Ascending aorta (tissue), 2 donors: ENCODE data around the gene ARID1B. TPM values are rescaled to one million over a fixed set of nuclear protein-coding genes. Genes with fewer than 3 reads are reported as not detected.

Experiments
- DNase-seq, 2 donors: peaks; one replicate each; pipeline ENCODE4 v3.0.0-alpha.2; 2019; ENCODE audit warnings: low spot score in 2 of 2
- H3K27ac ChIP-seq, 2 donors: fragments of 200-600 bp; sonication (generic); one replicate each; pipeline ENCODE4 v1.5.1; 2016 to 2017; ENCODE audit warnings: mild to moderate bottlenecking in 1 of 2
- H3K27me3 ChIP-seq: fragments of 200-600 bp; sonication (generic); one replicate; pipeline ENCODE4 v1.5.1; 2017
- H3K36me3 ChIP-seq, 2 donors: fragments of 200-600 bp; sonication (generic); one replicate each; pipeline ENCODE4 v1.5.1; 2016
- H3K4me1 ChIP-seq, 2 donors: fragments of 200-600 bp; sonication (generic); one replicate each; pipeline ENCODE4 v1.5.1; 2016 to 2017; ENCODE audit warnings: mild to moderate bottlenecking in 1 of 2
- H3K4me3 ChIP-seq, 2 donors: fragments of 200-600 bp; sonication (generic); one replicate each; pipeline ENCODE4 v1.5.1; 2016 to 2017; ENCODE audit warnings: mild to moderate bottlenecking in 1 of 2
- H3K9me3 ChIP-seq, 2 donors: fragments of 200-600 bp; sonication (generic); one replicate each; pipeline ENCODE4 v1.5.1; 2016
- intact Hi-C: fragments of 100-400 bp; cut with DNase I; formaldehyde crosslinking; loops from one replicate; pipeline ENCODE4 v1.15.1; 2023
- total RNA-seq: library from RNA; depleted of rRNA; stranded (reverse); fragments of >200 nt; gene quantifications from one replicate; pipeline ENCODE4 v1.1.0, GENCODE V29; 2016
- TF ChIP-seq, protein P1 (sequence below), 3 experiments: fragments of 200-600 bp in 2 of 3; fragments of 450-650 bp in 1 of 3; sonication (generic) in 2 of 3; IDR thresholded peaks; one replicate each; pipeline ENCODE4 v1.5.1; 2016 to 2019; ENCODE audit warnings: antibody characterized with exemption in 3 of 3, mild to moderate bottlenecking in 1 of 3, moderate library complexity in 1 of 3

ARID1B gene
- total RNA-seq, 1 donor from 2014 or later, result 97.9 TPM

DNA sequence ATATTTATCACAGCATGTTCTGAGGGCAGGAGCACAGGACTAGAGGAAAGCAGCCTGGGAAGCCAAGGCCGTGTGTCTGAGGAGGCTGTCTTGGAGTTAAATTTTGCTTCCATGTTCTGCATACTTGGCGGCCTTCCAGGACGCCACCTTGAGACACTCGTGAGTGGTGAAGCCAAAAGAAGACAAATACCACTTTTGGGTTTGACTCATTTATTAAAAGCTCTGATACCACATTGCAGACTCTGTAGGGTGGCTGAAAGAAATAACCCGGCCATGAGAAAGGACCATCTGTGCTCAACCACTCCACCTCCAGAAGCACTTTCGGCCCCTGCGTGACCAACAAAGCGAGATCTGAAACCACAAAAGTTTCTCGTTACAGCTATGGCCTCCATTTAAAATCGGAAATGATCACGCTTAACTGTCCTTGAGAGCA lies 426.1 kb downstream of the ARID1B start:
- no peak for DNase-seq
- peaks cover 3 to 9% of the 10 kb centered on the region in 2 donors for H3K4me1 ChIP-seq
- intact Hi-C loops, result no loop called here
- H3K27me3 ChIP-seq, result no peaks in the 10 kb centered on the region
- TF ChIP-seq, protein P1, sequence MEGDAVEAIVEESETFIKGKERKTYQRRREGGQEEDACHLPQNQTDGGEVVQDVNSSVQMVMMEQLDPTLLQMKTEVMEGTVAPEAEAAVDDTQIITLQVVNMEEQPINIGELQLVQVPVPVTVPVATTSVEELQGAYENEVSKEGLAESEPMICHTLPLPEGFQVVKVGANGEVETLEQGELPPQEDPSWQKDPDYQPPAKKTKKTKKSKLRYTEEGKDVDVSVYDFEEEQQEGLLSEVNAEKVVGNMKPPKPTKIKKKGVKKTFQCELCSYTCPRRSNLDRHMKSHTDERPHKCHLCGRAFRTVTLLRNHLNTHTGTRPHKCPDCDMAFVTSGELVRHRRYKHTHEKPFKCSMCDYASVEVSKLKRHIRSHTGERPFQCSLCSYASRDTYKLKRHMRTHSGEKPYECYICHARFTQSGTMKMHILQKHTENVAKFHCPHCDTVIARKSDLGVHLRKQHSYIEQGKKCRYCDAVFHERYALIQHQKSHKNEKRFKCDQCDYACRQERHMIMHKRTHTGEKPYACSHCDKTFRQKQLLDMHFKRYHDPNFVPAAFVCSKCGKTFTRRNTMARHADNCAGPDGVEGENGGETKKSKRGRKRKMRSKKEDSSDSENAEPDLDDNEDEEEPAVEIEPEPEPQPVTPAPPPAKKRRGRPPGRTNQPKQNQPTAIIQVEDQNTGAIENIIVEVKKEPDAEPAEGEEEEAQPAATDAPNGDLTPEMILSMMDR (IDR thresholded peaks at IDR 0.05), result no peak
- no peaks in the 10 kb centered on the region for H3K9me3 ChIP-seq
- H3K4me3 ChIP-seq, result no peak overlapping the region
- H3K36me3 ChIP-seq, result peaks cover 34 to 60% of the 10 kb centered on the region in 2 donors
- no peak overlapping the region for H3K27ac ChIP-seq

DNA sequence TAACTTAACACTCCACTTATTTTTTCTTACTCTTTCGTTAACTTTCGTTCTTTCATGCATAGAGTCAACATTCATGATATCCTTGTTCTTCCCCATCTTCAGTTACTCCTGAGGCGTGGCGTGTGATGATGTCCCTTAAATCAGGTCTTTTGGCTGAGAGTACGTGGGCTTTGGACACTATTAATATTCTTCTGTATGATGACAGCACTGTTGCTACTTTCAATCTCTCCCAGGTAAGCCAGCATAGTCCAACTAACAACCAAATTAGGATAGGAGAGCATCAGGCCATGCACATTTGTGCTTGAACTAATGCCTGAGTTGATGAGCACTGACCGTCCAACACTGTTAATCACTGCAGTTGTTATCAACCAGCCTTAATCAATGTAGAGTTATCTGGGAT lies 426.6 kb downstream of the ARID1B start:
- Histone ChIP-seq H3K36me3 (peaks cover 35 to 60% of the 10 kb centered on the region in 2 donors), H3K4me1 (peaks cover under 1 to 9% of the 10 kb centered on the region in 2 donors), H3K27ac (no peak overlapping the region), H3K27me3 (no peaks in the 10 kb centered on the region), H3K4me3 (no peak overlapping the region), H3K9me3 (no peaks in the 10 kb centered on the region)
- DNase-seq, result no peak
- TF ChIP-seq, protein P1 (IDR thresholded peaks at IDR 0.05), result no peak
- intact Hi-C loops, result no loop called here

DNA sequence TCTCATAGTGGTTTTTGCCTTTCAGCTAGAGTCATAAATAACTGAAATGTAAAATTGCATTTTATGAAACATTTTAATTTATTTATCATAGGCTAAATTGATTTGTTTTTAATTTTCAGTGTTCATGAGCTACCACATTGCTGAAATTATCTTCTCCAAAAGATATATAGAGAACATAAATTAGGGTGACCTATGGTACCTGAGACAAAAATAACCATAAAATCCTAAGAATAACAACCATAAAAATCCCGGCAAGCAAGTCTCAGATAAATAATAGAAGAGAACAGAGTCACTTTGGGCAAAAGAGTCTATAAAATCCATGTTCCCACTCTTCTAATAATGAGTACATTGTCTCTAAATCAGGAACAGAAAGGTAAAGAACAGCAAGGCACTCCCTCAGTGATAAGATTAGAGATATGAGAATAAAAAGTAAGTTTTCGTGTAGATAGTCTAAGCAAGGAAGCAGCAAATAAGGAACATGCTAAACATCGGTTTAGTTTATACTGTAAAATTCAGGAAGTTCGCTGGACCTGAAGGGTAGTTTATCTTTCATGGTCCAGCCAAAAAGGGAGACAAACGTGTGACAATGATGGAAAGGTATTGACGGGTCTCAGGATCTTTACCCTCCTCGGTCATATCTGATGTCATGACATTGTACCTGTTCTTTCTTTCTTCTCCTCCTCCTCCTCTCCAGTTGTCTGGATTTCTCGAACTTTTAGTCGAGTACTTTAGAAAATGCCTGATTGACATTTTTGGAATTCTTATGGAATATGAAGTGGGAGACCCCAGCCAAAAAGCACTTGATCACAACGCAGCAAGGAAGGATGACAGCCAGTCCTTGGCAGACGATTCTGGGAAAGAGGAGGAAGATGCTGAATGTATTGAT lies 428.5 kb downstream of the ARID1B start:
- TF ChIP-seq, protein P1 (IDR thresholded peaks at IDR 0.05), result no peak
- Histone ChIP-seq H3K27ac (no peak overlapping the region), H3K9me3 (no peaks in the 10 kb centered on the region), H3K4me3 (no peak overlapping the region), H3K27me3 (no peaks in the 10 kb centered on the region), H3K36me3 (peaks cover 33 to 56% of the 10 kb centered on the region in 2 donors), H3K4me1 (peaks cover 0 to 6% of the 10 kb centered on the region in 2 donors)
- intact Hi-C loops, result no loop called here
- no peak for DNase-seq

DNA sequence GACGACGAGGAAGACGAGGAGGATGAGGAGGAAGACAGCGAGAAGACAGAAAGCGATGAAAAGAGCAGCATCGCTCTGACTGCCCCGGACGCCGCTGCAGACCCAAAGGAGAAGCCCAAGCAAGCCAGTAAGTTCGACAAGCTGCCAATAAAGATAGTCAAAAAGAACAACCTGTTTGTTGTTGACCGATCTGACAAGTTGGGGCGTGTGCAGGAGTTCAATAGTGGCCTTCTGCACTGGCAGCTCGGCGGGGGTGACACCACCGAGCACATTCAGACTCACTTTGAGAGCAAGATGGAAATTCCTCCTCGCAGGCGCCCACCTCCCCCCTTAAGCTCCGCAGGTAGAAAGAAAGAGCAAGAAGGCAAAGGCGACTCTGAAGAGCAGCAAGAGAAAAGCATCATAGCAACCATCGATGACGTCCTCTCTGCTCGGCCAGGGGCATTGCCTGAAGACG lies 429.2 kb downstream of the ARID1B start:
- H3K4me3 ChIP-seq, result no peak overlapping the region
- no peak overlapping the region for H3K27ac ChIP-seq
- DNase-seq, result peak in 1 of 2 donors; percentile 55
- TF ChIP-seq, protein P1 (IDR thresholded peaks at IDR 0.05), result no peak
- no peaks in the 10 kb centered on the region for H3K9me3 ChIP-seq
- peaks cover 27 to 49% of the 10 kb centered on the region in 2 donors for H3K36me3 ChIP-seq
- intact Hi-C loops, result no loop called here
- peaks cover 0 to 5% of the 10 kb centered on the region in 2 donors for H3K4me1 ChIP-seq
- no peaks in the 10 kb centered on the region for H3K27me3 ChIP-seq

DNA sequence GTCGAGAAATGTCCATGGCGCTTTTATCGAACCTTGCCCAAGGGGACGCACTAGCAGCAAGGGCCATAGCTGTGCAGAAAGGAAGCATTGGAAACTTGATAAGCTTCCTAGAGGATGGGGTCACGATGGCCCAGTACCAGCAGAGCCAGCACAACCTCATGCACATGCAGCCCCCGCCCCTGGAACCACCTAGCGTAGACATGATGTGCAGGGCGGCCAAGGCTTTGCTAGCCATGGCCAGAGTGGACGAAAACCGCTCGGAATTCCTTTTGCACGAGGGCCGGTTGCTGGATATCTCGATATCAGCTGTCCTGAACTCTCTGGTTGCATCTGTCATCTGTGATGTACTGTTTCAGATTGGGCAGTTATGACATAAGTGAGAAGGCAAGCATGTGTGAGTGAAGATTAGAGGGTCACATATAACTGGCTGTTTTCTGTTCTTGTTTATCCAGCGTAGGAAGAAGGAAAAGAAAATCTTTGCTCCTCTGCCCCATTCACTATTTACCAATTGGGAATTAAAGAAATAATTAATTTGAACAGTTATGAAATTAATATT lies 430.4 kb downstream of the ARID1B start:
- peaks cover 24 to 47% of the 10 kb centered on the region in 2 donors for H3K36me3 ChIP-seq
- TF ChIP-seq, protein P1 (IDR thresholded peaks at IDR 0.05), result no peak
- no peaks in the 10 kb centered on the region for H3K27me3 ChIP-seq
- no peak for DNase-seq
- H3K27ac ChIP-seq, result no peak overlapping the region
- H3K4me1 ChIP-seq, result no peaks in the 10 kb centered on the region
- intact Hi-C loops, result no loop called here
- H3K9me3 ChIP-seq, result no peaks in the 10 kb centered on the region
- no peak overlapping the region for H3K4me3 ChIP-seq
